Heart left ventricle (tissue), 16 donors: Measurements from ENCODE around the gene NAALAD2. TPM values are rescaled to one million over a fixed set of nuclear protein-coding genes. Genes with fewer than 3 reads are reported as not detected.

Experiments
- ATAC-seq, 4 donors: fragments of 200-7000 bp; cut with Tn5 transposase; one replicate each; pipeline ENCODE4 v1.9.1; 2020 to 2022; ENCODE audit warnings: moderate library complexity in 4 of 4, mild to moderate bottlenecking in 3 of 4, moderate number of reproducible peaks in 1 of 4
- DNase-seq, 5 donors: peaks; one replicate each; pipeline ENCODE4 v3.0.0-alpha.2; 2020
- H3K27ac ChIP-seq, 12 donors: fragments of 200-600 bp; sonication (generic) in 4 of 12; one replicate each; pipeline versions ENCODE4 v1.5.0 to v1.8.0; 2016 to 2022; ENCODE audit warnings: mild to moderate bottlenecking in 2 of 12
- H3K27me3 ChIP-seq, 9 donors: fragments of 200-600 bp; sonication (generic) in 2 of 9; one replicate each; pipeline versions ENCODE4 v1.5.1 to v1.8.0; 2016 to 2022; ENCODE audit warnings: mild to moderate bottlenecking in 3 of 9
- H3K36me3 ChIP-seq, 9 donors: fragments of 200-600 bp; sonication (generic) in 2 of 9; one replicate each; pipeline versions ENCODE4 v1.5.0 to v1.8.0; 2018 to 2022; ENCODE audit warnings: mild to moderate bottlenecking in 2 of 9
- H3K4me1 ChIP-seq, 12 donors: fragments of 200-600 bp; sonication (generic) in 4 of 12; one replicate each; pipeline versions ENCODE4 v1.5.0 to v1.8.0; 2016 to 2022; ENCODE audit warnings: mild to moderate bottlenecking in 3 of 12
- H3K4me3 ChIP-seq, 12 donors: fragments of 200-600 bp; sonication (generic) in 4 of 12; one replicate each; pipeline versions ENCODE4 v1.5.0 to v1.8.0; 2017 to 2022; ENCODE audit warnings: mild to moderate bottlenecking in 9 of 12, moderate library complexity in 4 of 12
- H3K9me3 ChIP-seq, 12 donors: fragments of 200-600 bp; sonication (generic) in 4 of 12; one replicate each; pipeline versions ENCODE4 v1.5.0 to v1.8.0; 2016 to 2022; ENCODE audit warnings: mild to moderate bottlenecking in 1 of 12
- CTCF ChIP-seq, 12 donors: fragments of 200-600 bp; sonication (generic) in 4 of 12; IDR thresholded peaks; one replicate each; pipeline versions ENCODE4 v1.5.0 to v1.8.0; 2018 to 2022; ENCODE audit warnings: antibody characterized with exemption in 12 of 12, mild to moderate bottlenecking in 5 of 12
- POLR2A ChIP-seq, 2 donors: fragments of 450-650 bp; IDR thresholded peaks; one replicate each; pipeline ENCODE4 v1.6.1; 2017; ENCODE audit warnings: antibody characterized with exemption in 2 of 2, mild to moderate bottlenecking in 2 of 2, moderate library complexity in 2 of 2
- WGBS, 4 donors: extraction: QIAGEN DNeasy Blood & Tissue Kit in 2 of 4; methylation state at CpG; one replicate each; pipeline versions ENCODE4 v1.1.5 to v1.1.7; 2013 to 2018; 5-methylcytosine and 5-hydroxymethylcytosine counted together
- intact Hi-C, 10 donors: fragments of 100-400 bp; cut with DNase I; formaldehyde crosslinking; loops; one replicate each; pipeline versions ENCODE4 v1.11.1 to v1.14.2; 2022
- polyA plus RNA-seq, 2 donors: library from polyadenylated mRNA; stranded (reverse); fragments of 200-250 nt; gene quantifications; one replicate each; pipeline ENCODE4 v1.2.3, GENCODE V29; 2013
- total RNA-seq, 9 donors: library from RNA; depleted of rRNA in 2 of 9; stranded (reverse); fragments of >200 nt in 2 of 9; fragmentation: NEBNext Ultra II Directional in 3 of 9; extraction: Animal tissue kit (Norgen Biotek cat#: 25700) in 3 of 9; gene quantifications; one replicate each; pipeline versions ENCODE4 v1.1.0 to v1.2.4, GENCODE V29; 2016 to 2023
- donor health status: ischemic (EF 13 %, LVEDD 7.1; RV severe dilation, severe dysfunction).
- donor health status: healthy with polysubstance abuse.
- donor health status: DM: no; HTN: yes; CAD: no.
- donor health status: DM: no; HTN: no; CAD: no.
- donor health status: ischemic (EF 25% LVEDD 6.9; RV normal size, moderate dysfunction).
- donor health status: ischemic (EF 25% LVEDD 5.7; RV mildly dilated, moderate dysfunction).
- donor health status: healthy.
- donor health status: DM: yes; HTN: yes; CAD: no.
- donor health status: ischemic (EF 35%, LVEDD 5.7; RV mildly dilated, moderate dysfunction).
- donor health status: nonischemic (EF 11% LVEDD 7.7; RV severe dilation, severe dysfunction).
- donor health status: DM: yes; HTN: yes; CAD: no.
- donor health status: PGD.
- donor health status: ischemic (EF 29% LVEDD 5.4; RV normal size, mild dysfunction).
- donor health status: nonischemic (EF 23%, LVEDD 6.1; RV moderate dilation, normal function).

NAALAD2 gene
- total and polyA plus RNA-seq, 11 donors, result 0.16 to 0.91 (median 0.35) TPM

- intact Hi-C loops, result no loop called here
Observed at GRCh38 chr11:90219438-90219837, 85.0 kb downstream of the NAALAD2 start.

GRCh38 chr11:90220391-90220790, 85.9 kb downstream of the NAALAD2 start:
- Histone ChIP-seq H3K4me1 (peaks cover 5 to 71% (median 29%) of the 10 kb centered on the region in 12 donors), H3K4me3 (peak overlapping the region in 1 of 12 donors; percentile 94)
- WGBS, 4 donors, result 87 to 96% (median 92%) methylated on average over 1 of the region's 1 CpG

More at GRCh38 chr11:90219438-90219837, 85.0 kb downstream of the NAALAD2 start:
- DNase-seq (no peak), ATAC-seq (no peak)
- Histone ChIP-seq H3K27me3 (no peaks in the 10 kb centered on the region), H3K9me3 (no peaks in the 10 kb centered on the region), H3K4me3 (no peak overlapping the region), H3K36me3 (peaks cover 0 to 31% (median 6%) of the 10 kb centered on the region in 9 donors), H3K4me1 (peaks cover 5 to 67% (median 29%) of the 10 kb centered on the region in 12 donors), H3K27ac (no peak overlapping the region)
- WGBS, 4 donors, result 96 to 98% (median 97%) methylated on average over 6 of the region's 6 CpGs
- TF ChIP-seq POLR2A (IDR thresholded peaks at IDR 0.05), result no peak

DNA sequence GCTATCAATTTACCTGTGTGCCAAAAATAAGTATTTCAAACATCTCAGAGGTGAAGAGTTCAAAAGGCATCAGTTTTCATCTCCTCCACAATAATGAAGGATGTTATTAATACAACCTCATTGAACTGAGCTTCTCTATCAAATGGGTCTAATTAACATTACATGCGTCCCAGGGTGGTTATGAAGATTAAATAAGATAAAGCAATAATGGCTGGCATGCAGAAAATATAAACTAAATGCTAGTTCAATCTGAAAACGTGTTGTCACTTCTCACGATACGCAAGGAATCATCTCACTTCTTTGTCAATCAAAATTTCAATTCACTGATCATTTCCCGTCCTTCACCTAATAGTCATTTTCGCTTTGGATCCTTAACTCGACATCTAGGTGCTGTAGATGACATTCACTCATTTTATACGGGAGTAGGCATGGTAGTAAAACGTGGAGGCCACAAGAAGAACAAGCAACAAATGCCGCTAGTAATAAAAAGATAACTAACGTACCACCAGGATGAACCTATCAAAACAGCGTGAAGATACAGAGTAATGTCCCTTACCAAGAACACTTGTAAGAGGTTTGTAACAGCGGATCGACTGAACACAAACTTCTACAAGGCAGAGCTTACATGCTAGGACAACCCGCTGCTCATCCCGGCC, 87.5 kb downstream of the NAALAD2 start:
- Histone ChIP-seq H3K27ac (peak overlapping the region in 11 of 12 donors; percentile 80 to 95 (median 92)), H3K9me3 (no peaks in the 10 kb centered on the region), H3K36me3 (peaks cover 0 to 7% (median 0%) of the 10 kb centered on the region in 9 donors), H3K4me1 (peaks cover 5 to 64% (median 24%) of the 10 kb centered on the region in 12 donors), H3K27me3 (no peaks in the 10 kb centered on the region), H3K4me3 (peak overlapping the region; percentile 38 to 96 (median 82))
- WGBS, 4 donors, result 6 to 9% (median 8%) methylated on average over 16 of the region's 16 CpGs
- DNase-seq (no peak), ATAC-seq (no peak)
- intact Hi-C loops, result loop anchor here in 1 of 10 donors (2.0 kb wide), 1 partner anchor 17 kb away; no protein-coding TSS in a partner anchor
- TF ChIP-seq POLR2A (IDR thresholded peaks at IDR 0.05) (no peak), CTCF (IDR thresholded peaks at IDR 0.05) (no peak)

More at GRCh38 chr11:90220391-90220790, 85.9 kb downstream of the NAALAD2 start:
- no peaks in the 10 kb centered on the region for H3K9me3 ChIP-seq
- H3K27ac ChIP-seq, result no peak overlapping the region
- intact Hi-C loops, result no loop called here
- ATAC-seq (no peak), DNase-seq (no peak)
- TF ChIP-seq CTCF (IDR thresholded peaks at IDR 0.05) (no peak), POLR2A (IDR thresholded peaks at IDR 0.05) (no peak)
- H3K27me3 ChIP-seq, result no peaks in the 10 kb centered on the region
- H3K36me3 ChIP-seq, result peaks cover 0 to 22% (median 5%) of the 10 kb centered on the region in 9 donors

GRCh38 chr11:90222459-90223247, 88.2 kb downstream of the NAALAD2 start, which contains the start of gene CHORDC1:
Gene CHORDC1 (minus strand): TSS chr11:90223049. CDS start chr11:90222954, 95 bp downstream.
- DNase-seq, result peak; percentile 89 to 96 (median 94)
- H3K4me1 ChIP-seq, result peaks cover 3 to 57% (median 21%) of the 10 kb centered on the region in 12 donors
- peak; percentile 93 to 98 (median 97) for ATAC-seq
- H3K4me3 ChIP-seq, result peak within 1 kb of the TSS; percentile 38 to 96 (median 82)
- TF ChIP-seq CTCF (IDR thresholded peaks at IDR 0.05), result no peak
- peak; percentile 39 to 96 for TF ChIP-seq POLR2A (IDR thresholded peaks at IDR 0.05)
- H3K36me3 ChIP-seq, result no peaks in the 10 kb centered on the region
- H3K9me3 ChIP-seq, result no peaks in the 10 kb centered on the region
- H3K27me3 ChIP-seq, result no peaks in the 10 kb centered on the region
- intact Hi-C loops, result loop anchor here in 1 of 10 donors (2.0 kb wide), 1 partner anchor 18 kb away; no protein-coding TSS in a partner anchor
- 0 to 1% (median 0%) methylated on average over 46 to 71 of the region's 71 CpGs for WGBS, 4 donors
- peak within 1 kb of the TSS; percentile 70 to 95 (median 92) for H3K27ac ChIP-seq
